Progenitor cell of endocrine pancreas (in vitro differentiated cells): ENCODE data around the gene GNPTAB. TPM values are rescaled to one million over a fixed set of nuclear protein-coding genes. Genes with fewer than 3 reads are reported as not detected.

ENCODE experiments used
- DNase-seq: peaks from one replicate; pipeline ENCODE4 v3.0.0; 2021; ENCODE audit warnings: low spot score; ENCODE audit not compliant: unreplicated experiment
- H3K27ac Mint-ChIP-seq: 2 replicates; pipeline ENCODE4 v1.8.0; 2021; ENCODE audit warnings: mild to moderate bottlenecking, moderate library complexity, mixed read lengths
- H3K27me3 Mint-ChIP-seq: 2 replicates; pipeline ENCODE4 v1.8.0; 2021; ENCODE audit warnings: mixed read lengths
- H3K36me3 Mint-ChIP-seq: 2 replicates; pipeline ENCODE4 v1.8.0; 2022; ENCODE audit warnings: mixed read lengths; ENCODE audit not compliant: insufficient read depth
- H3K4me1 Mint-ChIP-seq: 2 replicates; pipeline ENCODE4 v1.8.0; 2021; ENCODE audit warnings: low read depth, mixed read lengths
- H3K4me3 Mint-ChIP-seq: 2 replicates; pipeline ENCODE4 v1.8.0; 2021; ENCODE audit warnings: low read depth, mild to moderate bottlenecking, moderate library complexity, mixed read lengths
- H3K9me3 Mint-ChIP-seq: 2 replicates; pipeline ENCODE4 v1.8.0; 2021; ENCODE audit warnings: low read depth, mixed read lengths
- CTCF ChIP-seq: fragments of 200-600 bp; sonication (generic); IDR thresholded peaks from one replicate; pipeline ENCODE4 v1.5.0; 2021; ENCODE audit warnings: antibody characterized with exemption, mild to moderate bottlenecking; ENCODE audit not compliant: unreplicated experiment
- total RNA-seq: library from RNA; stranded (reverse); gene quantifications from 2 replicates; pipeline ENCODE4 v1.2.1, GENCODE V29; 2021

Gene GNPTAB
- total RNA-seq, 1 donor from 2014 or later, result 23.2 TPM

DNA sequence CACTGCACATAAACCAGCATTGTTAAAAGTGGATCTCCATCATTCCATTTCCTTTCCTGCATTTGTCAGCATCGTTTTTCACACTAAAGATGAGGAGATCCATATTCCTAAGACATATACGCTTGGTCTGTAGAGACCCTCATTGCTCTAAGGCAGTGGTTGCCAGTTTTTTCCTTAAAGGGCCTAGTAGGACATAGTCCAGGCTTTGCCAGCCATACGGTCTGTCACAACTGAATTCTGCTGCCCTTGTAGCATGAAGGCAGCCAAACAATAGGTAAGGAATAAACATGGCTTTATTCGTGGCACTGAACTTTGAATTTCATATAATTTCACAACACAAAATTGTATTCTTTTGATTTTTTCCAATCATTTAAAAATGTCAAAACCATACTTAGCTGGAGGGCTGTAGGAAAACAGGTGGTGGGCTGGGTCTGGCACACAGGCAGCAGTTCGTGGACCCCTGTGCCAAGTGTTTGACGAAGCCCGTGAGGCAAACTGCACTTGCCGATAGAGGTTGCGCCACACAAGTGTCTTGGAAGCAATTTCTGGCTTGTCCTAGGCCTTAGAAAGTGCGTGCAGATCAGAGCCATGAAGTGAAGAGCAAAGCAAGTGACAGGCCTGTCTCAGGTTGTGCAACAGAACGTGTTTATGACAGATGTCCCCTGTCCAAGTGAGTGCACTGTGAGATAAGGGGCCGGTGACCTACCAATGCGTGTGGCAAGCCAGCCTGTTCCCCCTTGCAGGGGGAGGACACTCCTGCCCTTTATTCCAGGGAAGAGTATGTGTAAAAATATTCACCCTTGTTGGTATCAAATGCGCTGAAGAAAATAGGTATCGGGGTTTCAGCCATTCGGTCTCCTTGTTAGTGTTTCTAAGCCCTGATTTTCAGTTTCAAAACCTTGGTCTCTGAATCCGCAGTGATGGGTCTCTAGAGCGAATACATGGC lies 134.2 kb downstream of the GNPTAB start:
- Mint-ChIP-seq H3K27ac (peak overlapping the region; percentile 93), H3K9me3 (no peaks in the 10 kb centered on the region), H3K4me3 (peak overlapping the region; percentile 83), H3K4me1 (peaks cover 18% of the 10 kb centered on the region), H3K36me3 (no peaks in the 10 kb centered on the region), H3K27me3 (peaks cover 12% of the 10 kb centered on the region)
- no peak for DNase-seq
- no peak for TF ChIP-seq CTCF

DNA sequence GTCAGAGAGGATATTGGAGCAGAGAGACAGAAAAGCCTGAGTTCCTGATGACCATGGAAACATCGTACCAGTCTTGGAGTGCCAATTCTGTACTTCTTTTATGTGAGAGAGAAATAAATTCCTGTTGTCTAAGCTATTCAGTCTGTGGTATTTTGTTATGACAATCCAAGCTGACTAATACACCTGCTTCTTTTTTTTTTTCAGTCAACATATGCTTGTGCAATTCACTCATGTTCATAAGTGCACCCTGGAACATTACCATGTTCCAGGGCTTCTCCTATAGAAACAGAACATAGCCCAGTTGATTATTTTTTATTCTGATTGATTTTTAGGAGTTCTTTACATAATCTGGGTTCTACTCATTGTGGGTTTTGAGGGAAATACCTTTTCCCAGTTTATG lies 135.1 kb downstream of the GNPTAB start:
- Mint-ChIP-seq H3K4me3 (no peak overlapping the region), H3K4me1 (peaks cover 21% of the 10 kb centered on the region), H3K27me3 (peaks cover 12% of the 10 kb centered on the region), H3K9me3 (no peaks in the 10 kb centered on the region), H3K36me3 (no peaks in the 10 kb centered on the region), H3K27ac (no peak overlapping the region)
- DNase-seq, result no peak
- no peak for TF ChIP-seq CTCF

Other genes starting within 250 kb of the GNPTAB start
- gene MYBPC1, start 236.0 kb downstream of the GNPTAB start, total RNA-seq, result 0.16 TPM in 1 of 2 replicates, not detected in the other
- gene CHPT1, start 133.3 kb downstream of the GNPTAB start, total RNA-seq, result 15.2 and 18.0 TPM in 2 replicates
- gene SYCP3, start 91.5 kb downstream of the GNPTAB start, total RNA-seq, result not detected in 2 replicates
- gene DRAM1, start 46.6 kb upstream of the GNPTAB start, total RNA-seq, result 3.8 and 6.5 TPM in 2 replicates
- 14.5 and 16.8 TPM in 2 replicates for gene WASHC3, start 231.0 kb upstream of the GNPTAB start, total RNA-seq